Stimulated activated CD8-positive, alpha-beta memory T cell treated with anti-CD3 and anti-CD28 coated beads, Interleukin-7, amount 100 ng/mL, for 1 hour (primary cell): ENCODE results near the gene APOO.
A peak's percentile ranks its signal among the peaks of the same experiment; 100 is the strongest.

Experiments used
- DNase-seq, 2 donors: peaks; one replicate each; pipeline ENCODE4 v3.0.0-alpha.2; 2020; ENCODE audit warnings: low read depth in 2 of 2

The APOO gene

GRCh38 chrX:23907498-23908218 is at the start of gene APOO, which contains the start of gene CXorf58:
Gene APOO (minus strand): TSS chrX:23907938. CDS start chrX:23907702, 236 bp downstream.
Gene CXorf58 (plus strand): TSS chrX:23908006. CDS start chrX:23910303, 2,297 bp downstream.
- peak; percentile 73 to 79 for DNase-seq

GRCh38 chrX:23954396-23954795 is 46.7 kb upstream of the APOO start:
- no peak for DNase-seq

- DNase-seq: no peak
Measured at GRCh38 chrX:23953908-23954269, 46.2 kb upstream of the APOO start.

- DNase-seq: peak; percentile 0 to 1
Measured at GRCh38 chrX:23952984-23953907, 45.5 kb upstream of the APOO start.

- no peak for DNase-seq
Measured at GRCh38 chrX:23952391-23952790, 44.7 kb upstream of the APOO start.

- no peak for DNase-seq
Measured at GRCh38 chrX:23945206-23945605, 37.5 kb upstream of the APOO start.

- no peak for DNase-seq
Measured at GRCh38 chrX:23944234-23944633, 36.5 kb upstream of the APOO start.

GRCh38 chrX:23939203-23939602 is 31.5 kb upstream of the APOO start:
- no peak for DNase-seq

GRCh38 chrX:23938690-23939089 is 31.0 kb upstream of the APOO start:
- no peak for DNase-seq

GRCh38 chrX:23937100-23937499 is 29.4 kb upstream of the APOO start:
- DNase-seq: no peak

- DNase-seq: no peak
Measured at GRCh38 chrX:23936180-23936579, 28.4 kb upstream of the APOO start.

GRCh38 chrX:23935106-23935505 is 27.4 kb upstream of the APOO start:
- DNase-seq: no peak

- DNase-seq: no peak
Measured at GRCh38 chrX:23932046-23932445, 24.3 kb upstream of the APOO start.

- no peak for DNase-seq
Measured at GRCh38 chrX:23930894-23931604, 23.3 kb upstream of the APOO start.

GRCh38 chrX:23926015-23926414 is 18.3 kb upstream of the APOO start:
- no peak for DNase-seq

GRCh38 chrX:23919706-23920320 is 12.1 kb upstream of the APOO start:
- DNase-seq: no peak

GRCh38 chrX:23919148-23919547 is 11.4 kb upstream of the APOO start:
- no peak for DNase-seq

GRCh38 chrX:23911126-23911835 is 3.5 kb upstream of the APOO start:
- DNase-seq: no peak

- no peak for DNase-seq
Measured at GRCh38 chrX:23908219-23909004, 674 bp upstream of the APOO start.

- no peak for DNase-seq
Measured at GRCh38 chrX:23907111-23907497, 634 bp downstream of the APOO start.
